Spleen (tissue), 7 donors: ENCODE measurements around the gene AKIP1.

Experiments
- CTCF ChIP-seq, 11 experiments: fragments of 200-600 bp in 7 of 11; fragments of 450-650 bp in 4 of 11; sonication (generic) in 4 of 11; IDR thresholded peaks in 8 of 11; conservative IDR thresholded peaks in 3 of 11; 1 replicate in 7 of 11; 2 replicates in 4 of 11; pipeline versions ENCODE4 v1.4.0 to v1.8.0; 2016 to 2021; ENCODE audit warnings: antibody characterized with exemption in 11 of 11, inconsistent platforms in 4 of 11, mild to moderate bottlenecking in 1 of 11
- POLR2A ChIP-seq, 3 donors: fragments of 450-650 bp; IDR thresholded peaks; one replicate each; pipeline ENCODE4 v1.5.1; 2017; ENCODE audit warnings: antibody characterized with exemption in 3 of 3, mild to moderate bottlenecking in 1 of 3
- POLR2AphosphoS5 ChIP-seq, 3 donors: sonication (generic); formaldehyde crosslinking; IDR thresholded peaks; one replicate each; pipeline ENCODE4 v1.5.1; 2017; ENCODE audit warnings: antibody characterized with exemption in 3 of 3
- donor health status: DM: no; HTN: no; CAD: no; lungs with moderate emphysema.
- donor health status: DM: no; HTN: no; CAD: no.
- donor health status: DM: no; HTN: no; CAD: no.

GRCh38 chr11:8967184-8967583, 56.2 kb downstream of the AKIP1 start:
- TF ChIP-seq CTCF (IDR thresholded peaks at IDR 0.05 in 8 of 11, conservative IDR thresholded peaks at IDR 0.05 in 3 of 11) (no peak), POLR2AphosphoS5 (IDR thresholded peaks at IDR 0.05) (no peak), POLR2A (IDR thresholded peaks at IDR 0.05) (no peak)
